GM18505 (cell line): ENCODE measurements around the gene OTX2.

Source experiments
- ATAC-seq: cut with Tn5 transposase; IDR thresholded peaks from one replicate; pipeline ENCODE4 v1.9.1; 2021; ENCODE audit not compliant: unreplicated experiment
- POLR2A ChIP-seq: IDR thresholded peaks from 4 replicates; pipeline ENCODE4 v1.6.1; 2011; ENCODE audit warnings: borderline replicate concordance; ENCODE audit not compliant: insufficient read depth, insufficient read length; ENCODE audit errors: extremely low read depth

Gene OTX2

DNA sequence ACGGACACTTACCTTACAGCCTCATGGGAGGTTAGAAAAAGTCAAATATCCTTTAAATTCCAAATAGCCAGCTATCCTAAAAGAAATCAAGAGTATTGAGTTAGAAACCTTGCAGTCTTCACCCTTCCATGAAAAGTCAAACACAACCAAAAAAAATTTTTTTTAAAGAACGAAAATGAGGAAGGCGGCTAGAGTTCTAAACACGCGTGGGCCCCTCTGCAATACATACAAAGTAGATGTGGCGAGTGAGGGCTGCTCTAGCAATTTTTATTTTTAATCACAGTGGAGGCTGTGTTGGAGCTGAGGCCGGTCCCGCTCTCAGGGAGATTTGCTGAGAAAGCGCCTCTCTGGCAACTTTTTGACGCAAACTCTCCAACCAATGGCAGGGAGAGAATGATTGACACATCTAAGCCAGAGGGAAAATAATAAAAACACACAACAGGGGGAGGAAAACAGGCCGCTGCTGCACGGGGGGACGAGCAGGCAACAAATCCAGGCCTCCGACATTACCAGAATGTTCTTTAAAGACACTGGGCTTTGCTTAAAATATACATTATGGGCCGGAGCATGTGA, at the start of gene OTX2:
OTX2 (minus strand) TSS at position 333 of the 573 bp plus-strand sequence. CDS start 5,023 bp downstream, outside the sequence.
- no peak for ATAC-seq
- TF ChIP-seq POLR2A = no peak

- no peak for TF ChIP-seq POLR2A
- no peak for ATAC-seq
These were observed 48.1 kb upstream of the OTX2 start for GRCh38 chr14:56858422-56858821.

DNA sequence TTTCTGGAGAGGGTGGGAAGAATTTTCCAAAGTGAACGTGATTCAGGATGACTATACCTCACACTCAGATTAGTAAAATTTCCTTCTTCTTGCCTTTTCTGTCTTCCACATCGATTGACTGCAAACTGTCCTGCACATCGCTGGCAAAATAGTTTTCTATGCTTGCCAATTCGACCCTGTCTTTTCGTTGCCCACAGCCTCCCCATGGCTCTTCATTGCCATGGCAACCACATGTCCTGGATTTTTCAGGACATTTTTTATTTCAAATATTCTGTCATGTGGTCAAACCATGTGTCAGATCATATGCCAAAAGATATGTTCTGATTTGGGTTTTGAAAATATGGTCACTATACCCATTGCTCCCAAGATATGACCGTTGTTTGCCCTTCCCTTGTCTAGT, 46.9 kb upstream of the OTX2 start:
- no peak for ATAC-seq
- TF ChIP-seq POLR2A = no peak

DNA sequence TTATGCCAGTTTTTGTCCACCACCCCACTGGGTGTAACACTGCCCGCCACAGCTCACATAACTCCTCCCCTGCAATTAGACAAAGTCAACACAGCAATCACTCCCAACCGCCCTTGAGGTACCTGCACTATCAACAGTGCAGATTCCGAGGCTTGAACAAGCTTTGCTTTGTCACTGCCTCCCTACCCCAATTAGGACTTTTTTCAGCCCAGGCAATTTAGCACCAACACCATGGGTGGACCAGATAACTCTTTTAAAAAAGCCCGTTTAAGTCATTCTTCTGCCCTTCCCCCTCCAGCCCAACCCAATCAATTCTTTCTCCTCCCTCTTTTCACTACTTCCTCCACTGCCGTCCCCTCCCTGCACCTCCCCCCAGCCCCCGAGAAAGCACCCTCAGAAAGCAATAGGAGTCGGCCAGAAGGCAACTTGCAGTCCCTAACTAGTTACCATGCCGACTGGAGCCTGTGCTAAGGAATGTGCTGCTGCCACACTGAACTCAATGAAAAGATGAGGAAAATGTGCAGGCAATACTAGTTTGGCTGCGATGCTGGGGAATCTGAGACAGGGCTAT, 45.7 kb upstream of the OTX2 start:
- ATAC-seq = no peak
- TF ChIP-seq POLR2A = no peak

GRCh38 chr14:56854325-56854724, 44.0 kb upstream of the OTX2 start:
- no peak for TF ChIP-seq POLR2A
- no peak for ATAC-seq

DNA sequence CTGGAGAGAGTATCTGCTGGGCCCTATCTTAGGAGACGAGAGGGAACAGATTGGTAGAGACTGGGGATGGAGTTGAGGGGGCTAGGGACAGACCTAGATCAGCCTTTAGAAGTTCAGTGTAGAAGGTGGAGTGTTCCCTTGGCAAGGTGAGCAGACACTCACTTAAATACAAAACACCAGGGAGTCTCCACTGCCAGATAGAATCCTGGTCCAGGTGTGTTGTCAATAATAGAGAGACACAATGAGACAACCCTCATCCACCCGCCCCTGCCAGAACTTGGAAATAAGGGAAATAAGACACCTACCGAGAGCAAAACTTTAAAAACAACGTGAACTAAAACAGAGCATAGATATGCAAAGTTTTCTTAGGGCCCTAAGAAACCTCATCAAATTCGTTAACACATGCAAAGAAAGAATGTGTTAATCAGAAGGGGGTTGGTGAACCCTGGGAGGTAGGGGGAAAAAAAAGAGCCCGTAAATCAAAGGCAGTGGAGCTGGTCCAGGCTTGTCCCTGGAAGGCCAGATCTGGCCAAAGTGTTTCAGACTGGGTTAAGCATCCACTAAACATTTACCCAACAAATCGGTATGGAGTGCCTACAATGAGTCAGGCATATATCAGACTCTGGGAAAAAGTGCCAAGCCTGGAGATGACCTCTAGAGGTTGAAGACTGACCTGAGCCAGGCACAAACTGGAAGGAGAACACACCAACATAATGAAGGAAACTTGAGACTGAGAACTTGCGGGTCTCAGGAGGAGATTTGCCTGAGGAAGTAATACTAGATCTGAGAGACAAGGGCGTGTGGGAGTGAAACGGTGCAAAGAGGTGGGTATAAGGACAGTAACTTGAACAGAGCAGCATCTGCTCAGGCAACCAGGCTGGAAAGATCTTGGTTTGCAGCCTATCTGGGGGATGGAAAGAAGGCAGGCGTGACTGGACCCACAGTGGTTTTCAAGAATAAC, 37.0 kb upstream of the OTX2 start:
- no peak for TF ChIP-seq POLR2A
- no peak for ATAC-seq

DNA sequence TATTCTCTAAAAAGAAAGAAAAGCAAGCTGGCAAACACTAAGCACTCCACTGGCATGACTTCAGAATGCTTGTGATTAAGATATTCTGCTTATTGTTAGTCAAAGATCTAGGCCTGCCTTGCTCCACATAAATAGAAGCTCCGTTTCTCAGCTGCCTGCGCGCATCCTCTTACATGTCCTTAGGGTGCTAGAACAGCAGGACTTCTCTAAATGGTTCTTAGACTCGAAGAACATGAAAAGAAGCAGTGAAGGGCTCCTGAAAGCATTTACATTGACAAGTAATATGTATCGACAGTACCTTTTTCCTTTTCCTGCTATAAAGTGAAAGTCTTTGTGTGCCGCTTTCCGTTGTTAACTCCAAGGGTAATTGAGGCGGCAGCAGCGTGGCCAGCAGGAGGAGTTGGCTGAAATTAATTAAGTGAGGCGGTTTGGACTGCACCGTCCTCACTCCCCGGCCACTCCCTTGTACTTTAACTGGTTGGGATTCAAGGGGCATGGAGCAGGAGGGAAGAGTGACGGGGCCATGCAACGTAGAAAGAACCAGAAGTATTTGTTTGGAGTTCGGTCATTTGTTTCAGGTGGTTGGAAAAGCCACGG, 34.2 kb upstream of the OTX2 start:
- ATAC-seq = no peak
- no peak for TF ChIP-seq POLR2A

DNA sequence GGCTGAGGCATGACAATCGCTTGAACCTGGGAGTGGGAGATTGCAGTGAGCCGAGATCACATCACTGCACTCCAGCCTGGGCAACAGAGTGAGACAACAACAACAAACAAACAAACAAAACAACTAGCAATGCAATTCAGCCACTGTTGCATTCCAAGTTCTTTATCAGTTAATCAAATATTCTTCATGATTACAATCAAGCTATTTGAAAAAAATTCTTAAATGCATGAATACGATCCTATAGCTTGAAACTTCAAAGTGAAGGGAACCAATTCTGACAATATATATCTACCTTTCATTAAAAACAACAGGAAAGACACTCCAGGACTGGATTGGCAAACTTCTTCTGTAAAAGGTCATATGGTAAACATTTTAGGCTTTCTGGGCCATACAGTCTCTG, 31.3 kb upstream of the OTX2 start:
- TF ChIP-seq POLR2A = no peak
- ATAC-seq = no peak

- no peak for TF ChIP-seq POLR2A
- no peak for ATAC-seq
These were observed 29.9 kb upstream of the OTX2 start for GRCh38 chr14:56840221-56840620.

DNA sequence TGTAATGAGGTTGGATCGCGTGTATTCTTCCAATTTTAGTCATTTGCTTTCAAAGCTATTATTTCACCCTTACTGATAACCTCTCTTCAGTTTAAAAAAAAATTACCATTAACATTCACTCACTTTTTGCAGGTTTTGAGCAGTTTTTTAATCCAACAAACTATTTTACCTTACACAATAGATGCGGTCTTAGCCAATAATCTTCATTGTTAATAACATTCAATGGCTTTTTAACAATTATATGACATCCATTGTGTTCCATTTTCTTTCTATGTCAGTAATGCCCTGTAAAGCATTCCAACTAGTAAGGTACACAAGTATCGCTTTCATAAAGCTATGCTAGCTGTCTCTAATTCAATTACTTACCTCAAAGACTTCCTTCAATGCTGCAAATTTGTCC, 18.9 kb upstream of the OTX2 start:
- TF ChIP-seq POLR2A = no peak
- no peak for ATAC-seq

DNA sequence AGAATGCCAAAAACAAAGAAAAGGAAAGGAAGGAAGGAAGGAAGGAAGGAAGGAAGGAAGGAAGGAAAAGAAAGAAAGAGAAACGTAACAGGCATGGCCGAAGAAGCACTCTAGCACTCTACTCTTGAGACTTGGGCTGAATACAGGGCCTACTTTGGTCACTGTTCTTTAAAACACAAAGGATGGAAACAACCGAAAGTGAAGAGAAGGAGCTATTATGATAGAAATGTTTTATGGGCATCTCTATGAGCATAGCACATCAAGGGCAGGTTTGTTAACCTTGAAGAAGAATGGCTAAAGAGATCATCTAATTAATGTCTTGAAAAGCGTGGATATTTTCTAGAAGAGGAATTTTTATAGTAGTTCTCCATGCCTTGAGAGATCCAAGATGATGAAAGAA, 15.9 kb upstream of the OTX2 start:
- TF ChIP-seq POLR2A = no peak
- ATAC-seq = no peak

- no peak for TF ChIP-seq POLR2A
- no peak for ATAC-seq
These were observed 11.7 kb upstream of the OTX2 start for GRCh38 chr14:56821805-56822610.

DNA sequence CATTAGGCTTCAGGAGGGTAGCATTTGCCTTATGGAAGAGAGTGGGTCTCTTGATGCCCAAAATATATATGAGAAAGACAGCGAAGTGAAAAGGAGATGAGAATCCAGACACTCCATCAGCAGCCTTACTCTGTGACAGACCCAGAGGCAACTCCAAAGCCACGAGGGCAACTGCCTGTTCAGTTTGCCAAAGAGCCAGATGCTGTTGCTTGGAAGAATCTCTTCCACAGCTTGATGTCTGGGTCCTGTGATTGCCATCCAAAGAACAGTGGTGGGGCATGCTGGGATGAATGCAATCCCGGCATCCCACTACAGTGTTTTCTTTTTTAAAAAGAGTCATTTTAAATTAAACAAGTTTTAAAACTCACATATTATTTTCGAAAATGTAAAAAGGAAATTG, 10.9 kb upstream of the OTX2 start:
- no peak for ATAC-seq
- TF ChIP-seq POLR2A = no peak
